Measurements from ENCODE around the gene ASMTL. TPM values are rescaled to one million over a fixed set of nuclear protein-coding genes. Genes with fewer than 3 reads are reported as not detected.

Gene ASMTL
- total and polyA plus RNA-seq, 2 of the 13 experiments (the other 11 are each of a cell fraction or from before 2014, with no cell fraction given), result 5.6 to 16.3 TPM

- Histone ChIP-seq H3K79me2 (ENCODE audit: insufficient read depth, low read length) (peaks cover 46% of the 10 kb centered on the region), H3K36me3 (replicated peaks in 1 of 2; ENCODE audit: control insufficient read depth in 1 of 2, insufficient read depth in 2 of 2, low read length in 2 of 2) (peaks cover 33 to 64% of the 10 kb centered on the region in 2 experiments), H3K27me3 (ENCODE audit: control insufficient read depth in 1 of 2, insufficient read depth in 2 of 2, low read length in 2 of 2) (no peaks in the 10 kb centered on the region; a peak in 1 of 5 replicates), H3K27ac (ENCODE audit: extremely low read length, insufficient read depth, low read length) (no peak overlapping the region), H3K9ac (ENCODE audit: insufficient read depth, low read depth, low read length) (no peak overlapping the region), H3K9me3 (ENCODE audit: low read length) (no peaks in the 10 kb centered on the region), H4K20me1 (ENCODE audit: insufficient read depth, low read length) (peaks cover 65% of the 10 kb centered on the region), H3K4me2 (ENCODE audit: low read depth, low read length) (no peak overlapping the region; the same call in 1 of the 2 replicates), H2AFZ (ENCODE audit: low read length) (no peak overlapping the region), H3K4me3 (replicated peaks in 1 of 3; ENCODE audit: insufficient read depth in 1 of 3, low read depth in 2 of 3, low read length in 3 of 3) (no peak overlapping the region; a peak in 1 of 6 replicates), H3K4me1 (ENCODE audit: insufficient read depth, low read length) (peaks cover 45% of the 10 kb centered on the region)
- TF ChIP-seq AGO2 (optimal IDR thresholded peaks at IDR 0.05; ENCODE audit: low read depth, low read length), result peak; percentile 92
- TF ChIP-seq RBFOX2 (IDR thresholded peaks at IDR 0.05; ENCODE audit: low read depth, low read length), result peak; percentile 89
- TF ChIP-seq HNRNPL (IDR thresholded peaks at IDR 0.05; ENCODE audit: low read depth, low read length), result 0 out of 2 replicates have a peak, but pooled peaks have one; percentile 24
- TF ChIP-seq GZF1 (CRISPR knock-in tag; IDR thresholded peaks at IDR 0.05), result no peak
- TF ChIP-seq ZFP36L2 (CRISPR knock-in tag; IDR thresholded peaks at IDR 0.05), result no peak
- TF ChIP-seq, protein P1, sequence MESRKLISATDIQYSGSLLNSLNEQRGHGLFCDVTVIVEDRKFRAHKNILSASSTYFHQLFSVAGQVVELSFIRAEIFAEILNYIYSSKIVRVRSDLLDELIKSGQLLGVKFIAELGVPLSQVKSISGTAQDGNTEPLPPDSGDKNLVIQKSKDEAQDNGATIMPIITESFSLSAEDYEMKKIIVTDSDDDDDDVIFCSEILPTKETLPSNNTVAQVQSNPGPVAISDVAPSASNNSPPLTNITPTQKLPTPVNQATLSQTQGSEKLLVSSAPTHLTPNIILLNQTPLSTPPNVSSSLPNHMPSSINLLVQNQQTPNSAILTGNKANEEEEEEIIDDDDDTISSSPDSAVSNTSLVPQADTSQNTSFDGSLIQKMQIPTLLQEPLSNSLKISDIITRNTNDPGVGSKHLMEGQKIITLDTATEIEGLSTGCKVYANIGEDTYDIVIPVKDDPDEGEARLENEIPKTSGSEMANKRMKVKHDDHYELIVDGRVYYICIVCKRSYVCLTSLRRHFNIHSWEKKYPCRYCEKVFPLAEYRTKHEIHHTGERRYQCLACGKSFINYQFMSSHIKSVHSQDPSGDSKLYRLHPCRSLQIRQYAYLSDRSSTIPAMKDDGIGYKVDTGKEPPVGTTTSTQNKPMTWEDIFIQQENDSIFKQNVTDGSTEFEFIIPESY (CRISPR knock-in tag; IDR thresholded peaks at IDR 0.05), result peak; percentile 59; the same call in 1 of the 2 replicates
- peak; percentile 18; the same call in 1 of the 2 replicates for TF ChIP-seq RXRA (CRISPR knock-in tag; IDR thresholded peaks at IDR 0.05)
- no peak for TF ChIP-seq ZBTB37 (CRISPR knock-in tag; IDR thresholded peaks at IDR 0.05)
- 0 out of 2 replicates have a peak, but pooled peaks have one; percentile 31 for TF ChIP-seq POLR2AphosphoS2 (IDR thresholded peaks at IDR 0.05; ENCODE audit: low read depth, low read length)
- in situ Hi-C loops (cut with HindIII; ENCODE audit: extremely low pct_ligation_motif_present, low pct_unique_long_range_greater_than_20kb), result no loop called here
- POLR2A ChIA-PET, result no interaction called here
- CTCF ChIA-PET (ENCODE audit: low intra/inter-chr PET ratio, low total read pairs), result no interaction called here
- ATAC-seq (no peak), FAIRE-seq (no peak), DNase-seq (ENCODE audit: low spot score) (no peak)
- 98% methylated on average over 20 of the region's 51 CpGs for WGBS (ENCODE audit: low lambda C conversion rate)
- intact Hi-C loops (cut with micrococcal nuclease; ENCODE audit: unreplicated experiment), result no loop called here
- no TSS peak for BruUV-seq (replicated peaks)
These were observed 63.3 kb downstream of the ASMTL start for GRCh38 chrX:1389181-1389992.
